Endometrium (tissue), 2 donors: ENCODE measurements around the gene TMC5.
"Not testable (repeated sequence)": the region's sequence is repeated elsewhere in the genome, so short reads cannot be mapped to it uniquely, and the experiment has no call there.

Source experiments
- FAIRE-seq: peaks from 2 replicates; lab custom pipeline; 2012; peaks lifted over from hg19 to GRCh38; lab: Jason Lieb, UNC
- donor health status: control.
- donor health status: control.

Gene TMC5

GRCh38 chr16:19542138-19542821 lies 124.6 kb downstream of the TMC5 start:
- no peak for FAIRE-seq

- FAIRE-seq: not testable (repeated sequence)
Measured at GRCh38 chr16:19543278-19543996, 125.8 kb downstream of the TMC5 start.

- no peak for FAIRE-seq
Measured at GRCh38 chr16:19548144-19548543, 130.5 kb downstream of the TMC5 start.
